Left lobe of liver (tissue), 2 donors: ENCODE measurements around the gene OXTR. TPM values are rescaled to one million over a fixed set of nuclear protein-coding genes. Genes with fewer than 3 reads are reported as not detected.
"Not testable (repeated sequence)": the region's sequence is repeated elsewhere in the genome, so short reads cannot be mapped to it uniquely, and the experiment has no call there.

Source experiments
- ATAC-seq: fragments of 200-7000 bp; cut with Tn5 transposase; one replicate; pipeline ENCODE4 v1.9.1; 2020; ENCODE audit warnings: mild to moderate bottlenecking, moderate library complexity
- DNase-seq: peaks from one replicate; pipeline ENCODE4 v3.0.0-alpha.2; 2020; ENCODE audit warnings: low spot score
- total RNA-seq: library from RNA; stranded (reverse); gene quantifications from one replicate; pipeline ENCODE4 v1.2.1, GENCODE V29; 2021
- donor health status: DM: no; HTN: no; CAD: no; lungs with moderate emphysema.
- donor health status: DM: no; HTN: yes; CAD: no.

Gene OXTR
- total RNA-seq, 1 donor from 2014 or later, result 0.05 TPM

GRCh38 chr3:8743021-8743601, 26.3 kb downstream of the OXTR start:
- ATAC-seq (no peak), DNase-seq (no peak)

GRCh38 chr3:8741581-8742261, 27.7 kb downstream of the OXTR start:
- DNase-seq (peak; percentile 34), ATAC-seq (no peak)

- DNase-seq (no peak), ATAC-seq (no peak)
These were observed 29.5 kb downstream of the OXTR start for GRCh38 chr3:8739757-8740504.

GRCh38 chr3:8738639-8739038, 30.8 kb downstream of the OXTR start:
- no peak for DNase-seq
- ATAC-seq, result no peak

GRCh38 chr3:8737823-8738222, 31.6 kb downstream of the OXTR start:
- DNase-seq, result no peak
- no peak for ATAC-seq

GRCh38 chr3:8737301-8737700, 32.1 kb downstream of the OXTR start:
- DNase-seq, result no peak
- no peak for ATAC-seq

GRCh38 chr3:8736436-8736835, 33.0 kb downstream of the OXTR start:
- ATAC-seq, result no peak
- DNase-seq, result no peak

GRCh38 chr3:8734908-8735307, 34.5 kb downstream of the OXTR start:
- no peak for DNase-seq
- no peak for ATAC-seq

GRCh38 chr3:8734137-8734878, 35.1 kb downstream of the OXTR start:
- DNase-seq (no peak), ATAC-seq (no peak)

- ATAC-seq (no peak), DNase-seq (no peak)
These were observed 35.9 kb downstream of the OXTR start, which contains the start of gene CAV3 for GRCh38 chr3:8733332-8734094. Gene CAV3, plus strand, starts transcription at chr3:8733802. Its CDS starts 75 bp downstream, at chr3:8733877.

GRCh38 chr3:8732413-8732812, 37.0 kb downstream of the OXTR start:
- ATAC-seq (no peak), DNase-seq (peak; percentile 14)

GRCh38 chr3:8730656-8731055, 38.8 kb downstream of the OXTR start:
- DNase-seq (no peak), ATAC-seq (no peak)

- DNase-seq (no peak), ATAC-seq (no peak)
These were observed 39.9 kb downstream of the OXTR start for GRCh38 chr3:8729479-8729878.

GRCh38 chr3:8727605-8728512, 41.6 kb downstream of the OXTR start:
- ATAC-seq, result no peak

GRCh38 chr3:8724108-8724752, 45.2 kb downstream of the OXTR start:
- DNase-seq (no peak), ATAC-seq (no peak)

More at GRCh38 chr3:8727605-8728512, 41.6 kb downstream of the OXTR start:
- no peak for DNase-seq

- ATAC-seq, result no peak
- no peak for DNase-seq
These were observed 45.8 kb downstream of the OXTR start for GRCh38 chr3:8723612-8724011.

GRCh38 chr3:8722808-8723207, 46.6 kb downstream of the OXTR start:
- DNase-seq (no peak), ATAC-seq (no peak)

- not testable (repeated sequence) for DNase-seq
These were observed 53.7 kb downstream of the OXTR start for GRCh38 chr3:8715757-8716156.

More at GRCh38 chr3:8715757-8716156, 53.7 kb downstream of the OXTR start:
- not testable (repeated sequence) for ATAC-seq
